Right atrium auricular region (tissue), 2 donors: ENCODE data around the gene RIMBP2. TPM values are rescaled to one million over a fixed set of nuclear protein-coding genes. Genes with fewer than 3 reads are reported as not detected.

Experiments
- DNase-seq: peaks from one replicate; pipeline ENCODE4 v3.0.0-alpha.2; 2019; ENCODE audit warnings: low spot score
- H3K27ac ChIP-seq, 2 donors: fragments of 200-600 bp; sonication (generic); 1 replicate in 1 of 2; 2 replicates in 1 of 2; pipeline ENCODE4 v1.5.1; 2016 to 2019
- H3K27me3 ChIP-seq, 2 donors: fragments of 200-600 bp; sonication (generic); one replicate each; pipeline versions ENCODE4 v1.5.1 to v1.6.0; 2017 to 2019
- H3K36me3 ChIP-seq: fragments of 200-600 bp; sonication (generic); one replicate; pipeline ENCODE4 v1.5.1; 2016
- H3K4me1 ChIP-seq, 2 donors: fragments of 200-600 bp; sonication (generic); one replicate each; pipeline versions ENCODE4 v1.5.1 to v1.6.0; 2017 to 2019
- H3K4me3 ChIP-seq, 2 donors: fragments of 200-600 bp; sonication (generic); 1 replicate in 1 of 2; 2 replicates in 1 of 2; pipeline ENCODE4 v1.5.1; 2017 to 2019; ENCODE audit warnings: mild to moderate bottlenecking in 1 of 2, moderate library complexity in 1 of 2
- H3K9me3 ChIP-seq, 2 donors: fragments of 200-600 bp; sonication (generic); one replicate each; pipeline ENCODE4 v1.5.1; 2019
- CTCF ChIP-seq, 2 donors: fragments of 200-600 bp; sonication (generic); IDR thresholded peaks; one replicate each; pipeline ENCODE4 v1.5.1; 2019; ENCODE audit warnings: antibody characterized with exemption in 2 of 2
- total RNA-seq, 2 donors: library from RNA; depleted of rRNA; stranded (reverse); fragments of >200 nt; gene quantifications; one replicate each; pipeline ENCODE4 v1.1.0, GENCODE V29; 2016

The RIMBP2 gene
- total RNA-seq, 2 donors from 2014 or later: 0.04 TPM; not detected in 1

GRCh38 chr12:130656411-130656810 is 59.7 kb downstream of the RIMBP2 start:
- no peak for TF ChIP-seq CTCF (IDR thresholded peaks at IDR 0.05)
- no peaks in the 10 kb centered on the region for H3K27me3 ChIP-seq

GRCh38 chr12:130655881-130656280 is 60.2 kb downstream of the RIMBP2 start:
- Histone ChIP-seq H3K27me3 (no peaks in the 10 kb centered on the region), H3K9me3 (no peaks in the 10 kb centered on the region), H3K4me1 (no peaks in the 10 kb centered on the region), H3K4me3 (no peak overlapping the region), H3K27ac (no peak overlapping the region), H3K36me3 (no peaks in the 10 kb centered on the region)
- no peak for TF ChIP-seq CTCF (IDR thresholded peaks at IDR 0.05)
- DNase-seq: no peak

More at GRCh38 chr12:130656411-130656810, 59.7 kb downstream of the RIMBP2 start:
- H3K4me1 ChIP-seq: no peaks in the 10 kb centered on the region
- H3K27ac ChIP-seq: no peak overlapping the region
- H3K9me3 ChIP-seq: no peaks in the 10 kb centered on the region
- H3K36me3 ChIP-seq: no peaks in the 10 kb centered on the region
- DNase-seq: no peak
- no peak overlapping the region for H3K4me3 ChIP-seq

- Histone ChIP-seq H3K4me1 (no peaks in the 10 kb centered on the region), H3K9me3 (no peaks in the 10 kb centered on the region), H3K27me3 (no peaks in the 10 kb centered on the region), H3K36me3 (no peaks in the 10 kb centered on the region), H3K27ac (no peak overlapping the region), H3K4me3 (no peak overlapping the region)
- TF ChIP-seq CTCF (IDR thresholded peaks at IDR 0.05): no peak
- no peak for DNase-seq
These were observed 61.1 kb downstream of the RIMBP2 start for GRCh38 chr12:130655010-130655409.

- DNase-seq: no peak
- Histone ChIP-seq H3K36me3 (no peaks in the 10 kb centered on the region), H3K4me3 (no peak overlapping the region), H3K27ac (no peak overlapping the region), H3K4me1 (no peaks in the 10 kb centered on the region), H3K9me3 (no peaks in the 10 kb centered on the region), H3K27me3 (no peaks in the 10 kb centered on the region)
- TF ChIP-seq CTCF (IDR thresholded peaks at IDR 0.05): no peak
These were observed 64.7 kb downstream of the RIMBP2 start for GRCh38 chr12:130651188-130651959.

- no peak overlapping the region for H3K4me3 ChIP-seq
- TF ChIP-seq CTCF (IDR thresholded peaks at IDR 0.05): no peak
- DNase-seq: no peak
- H3K9me3 ChIP-seq: no peaks in the 10 kb centered on the region
- H3K36me3 ChIP-seq: no peaks in the 10 kb centered on the region
- H3K4me1 ChIP-seq: no peaks in the 10 kb centered on the region
- H3K27ac ChIP-seq: no peak overlapping the region
- no peaks in the 10 kb centered on the region for H3K27me3 ChIP-seq
These were observed 66.0 kb downstream of the RIMBP2 start for GRCh38 chr12:130650131-130650530.
